HEK293 (cell line): ENCODE results near the gene FUBP1.

Source experiments
- CTCF ChIP-seq: fragments of 450-650 bp; formaldehyde crosslinking; IDR thresholded peaks from 2 replicates; pipeline ENCODE4 v1.5.1; 2016; ENCODE audit warnings: missing biosample characterization, missing genetic modification characterization
- KLF10 ChIP-seq: fragments of 450-650 bp; IDR thresholded peaks from 2 replicates; pipeline ENCODE4 v1.5.1; 2018; ENCODE audit warnings: missing biosample characterization, mild to moderate bottlenecking, missing genetic modification characterization
- YY1 ChIP-seq: fragments of 450-650 bp; formaldehyde crosslinking; IDR thresholded peaks from 2 replicates; pipeline ENCODE4 v1.5.1; 2018; ENCODE audit warnings: missing biosample characterization, missing genetic modification characterization

GRCh38 chr1:77987919-77988318 is 9.0 kb upstream of the FUBP1 start:
- no peak for TF ChIP-seq YY1
- TF ChIP-seq KLF10: no peak
- TF ChIP-seq CTCF: no peak
